CD4-positive, alpha-beta T cell treated with Interleukin-1 beta for 1 hour (primary cell): ENCODE data around the gene CEP41.

Source experiments
- DNase-seq, 2 donors: peaks; one replicate each; pipeline ENCODE4 v3.0.0-alpha.2; 2020 to 2022

CEP41 gene

DNA sequence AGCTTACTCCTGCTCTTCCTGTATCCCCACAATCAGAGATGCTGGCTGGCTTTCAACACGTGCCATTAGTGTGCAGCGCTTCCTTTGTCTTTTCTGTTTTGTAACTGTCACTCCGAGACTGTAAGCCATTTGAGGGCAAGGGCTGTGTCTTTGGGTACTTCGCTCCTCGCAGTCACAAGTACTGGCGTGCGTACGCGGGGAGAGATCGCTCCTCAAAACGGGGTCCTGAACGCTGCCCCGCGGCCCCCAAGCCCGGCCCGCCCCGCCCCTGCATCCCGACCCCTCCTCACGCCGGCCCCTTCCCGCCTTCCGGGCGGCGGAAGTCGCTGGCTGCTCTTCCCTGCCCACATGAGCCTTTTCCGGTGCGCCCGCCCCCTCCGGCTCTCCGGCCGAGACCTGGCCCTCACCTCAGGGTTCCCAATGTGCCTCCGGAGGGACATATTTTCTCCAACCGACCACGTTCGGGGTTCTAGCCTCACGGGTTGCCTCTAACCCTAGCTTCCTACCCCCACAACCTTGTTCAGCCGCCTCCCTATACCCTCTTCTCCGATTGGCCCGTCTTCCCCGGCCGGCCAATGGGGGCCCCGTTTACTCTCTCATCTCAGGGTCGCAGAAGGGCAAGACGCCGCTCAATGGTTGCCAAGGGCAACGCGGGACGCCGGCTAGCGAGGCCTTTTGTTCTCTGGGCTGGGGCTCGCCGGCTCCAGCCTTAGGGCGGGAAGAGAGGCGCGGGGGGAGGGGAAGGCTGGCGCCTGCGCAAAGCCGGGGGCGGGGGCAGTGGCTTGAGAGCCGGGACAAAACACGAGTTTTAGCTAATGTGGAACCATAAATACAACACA, at the start of gene CEP41:
TSS of gene CEP41 (minus strand) at position 490 of the 839 bp plus-strand sequence. CDS start at position 440, 50 bp downstream.
- peak; percentile 92 to 93 for DNase-seq

GRCh38 chr7:130490311-130490791, 49.5 kb upstream of the CEP41 start:
- DNase-seq = no peak

DNA sequence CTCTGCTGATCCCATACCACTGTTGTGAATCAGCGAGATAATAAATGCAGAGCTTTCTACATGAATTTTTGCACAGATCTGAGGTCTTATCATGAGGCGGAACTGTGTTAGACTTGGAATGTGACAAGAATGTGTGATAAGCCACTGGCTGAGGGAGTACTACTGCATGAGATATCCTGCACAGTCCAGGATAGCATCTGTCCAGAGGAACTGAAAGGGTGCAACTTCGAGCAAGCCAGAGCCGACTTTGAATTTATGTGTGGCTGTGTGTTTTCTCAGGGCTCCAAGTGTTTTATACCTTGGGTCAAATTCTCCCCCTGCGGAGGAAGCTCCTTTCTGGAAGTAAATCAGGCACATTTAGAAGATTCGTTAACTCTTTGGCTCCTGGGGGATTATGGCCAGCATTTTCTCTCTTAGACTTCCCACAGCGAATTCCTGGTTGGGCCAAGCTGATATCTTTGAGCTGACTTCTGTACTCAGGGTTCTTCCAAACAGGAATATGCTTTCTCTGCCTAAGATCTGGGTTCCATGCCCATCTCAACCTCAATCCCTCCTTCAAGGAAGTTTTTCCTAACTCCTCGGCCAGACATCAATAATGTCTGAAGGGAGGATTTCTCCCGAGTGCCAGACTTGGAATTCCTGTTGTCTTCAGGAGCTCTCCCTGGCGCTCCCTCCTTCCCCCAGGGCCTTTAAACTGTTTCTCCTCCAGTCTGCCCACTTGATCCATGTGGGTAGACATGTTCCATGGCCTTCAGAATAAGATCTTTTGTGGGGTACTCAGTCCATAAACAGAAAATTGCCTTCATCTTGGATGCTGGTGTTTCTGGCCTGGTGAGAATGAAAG, 48.5 kb upstream of the CEP41 start:
- DNase-seq = no peak

- no peak for DNase-seq
Observed at GRCh38 chr7:130488392-130489139, 47.8 kb upstream of the CEP41 start.

DNA sequence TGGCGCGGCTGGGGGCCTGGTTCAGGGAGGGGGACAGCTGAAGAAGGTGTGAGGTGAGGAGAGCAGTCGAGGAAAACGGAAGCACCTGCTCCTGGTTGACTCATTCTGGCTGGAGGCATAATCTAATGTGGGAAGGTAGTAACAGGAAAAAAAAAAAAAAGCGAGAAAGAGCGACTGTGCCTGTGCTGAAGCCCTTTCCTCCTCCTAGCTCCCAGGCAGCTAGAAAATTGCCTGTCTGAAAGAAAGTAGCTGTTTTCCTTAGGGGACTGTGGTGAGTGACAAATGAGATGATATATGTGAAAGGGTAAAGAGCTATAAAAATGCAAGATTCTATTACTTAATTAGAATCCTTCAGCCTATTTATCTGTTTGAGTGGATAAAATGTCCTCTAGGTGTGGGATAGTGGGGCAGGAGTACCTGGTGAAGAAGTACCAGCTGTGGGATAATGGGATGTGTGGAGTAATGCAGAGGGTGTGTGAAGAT, 46.2 kb upstream of the CEP41 start:
- DNase-seq = no peak

GRCh38 chr7:130486114-130486953, 45.5 kb upstream of the CEP41 start:
- DNase-seq = peak; percentile 66 to 73

- DNase-seq = no peak
Observed at GRCh38 chr7:130485734-130486113, 44.9 kb upstream of the CEP41 start.

DNA sequence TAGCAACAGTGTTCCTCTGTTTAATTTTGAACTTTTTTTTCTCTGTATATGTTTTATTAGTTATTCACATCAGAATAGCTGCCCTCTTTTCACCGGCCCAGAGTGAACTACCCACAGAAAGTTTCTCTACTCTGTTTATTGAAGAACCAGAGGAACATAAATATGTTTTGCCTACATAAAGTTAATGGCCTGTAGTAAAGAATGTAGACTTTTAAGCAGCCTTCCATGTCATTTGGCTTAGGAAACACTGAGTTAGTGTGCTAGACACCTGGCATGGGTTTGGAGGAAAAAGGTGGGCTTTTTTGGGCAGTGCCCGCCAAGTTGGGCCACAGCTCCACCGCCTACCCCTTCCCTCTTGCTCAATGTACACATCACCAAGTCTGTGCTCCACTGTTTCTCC, 42.2 kb upstream of the CEP41 start:
- DNase-seq = no peak

DNA sequence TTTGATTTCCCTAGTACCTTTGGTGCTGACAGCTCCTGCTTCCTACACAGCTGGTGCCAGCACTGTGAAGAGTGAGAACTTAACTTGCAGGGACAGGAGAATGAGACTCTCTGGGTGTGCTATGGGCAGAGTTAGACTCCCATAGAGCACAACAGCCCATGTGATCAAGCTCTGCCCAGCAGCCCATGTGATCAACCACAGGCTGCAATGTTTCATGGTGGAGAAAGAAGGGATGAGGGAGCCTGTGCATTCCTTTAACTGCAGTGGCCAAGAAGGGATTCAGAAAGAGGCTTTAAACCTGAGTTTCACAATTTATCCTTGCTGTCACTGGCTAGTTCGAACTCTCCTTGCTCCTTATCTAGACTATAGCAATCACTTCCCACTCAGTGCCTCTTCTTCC, 41.1 kb upstream of the CEP41 start:
- no peak for DNase-seq

DNA sequence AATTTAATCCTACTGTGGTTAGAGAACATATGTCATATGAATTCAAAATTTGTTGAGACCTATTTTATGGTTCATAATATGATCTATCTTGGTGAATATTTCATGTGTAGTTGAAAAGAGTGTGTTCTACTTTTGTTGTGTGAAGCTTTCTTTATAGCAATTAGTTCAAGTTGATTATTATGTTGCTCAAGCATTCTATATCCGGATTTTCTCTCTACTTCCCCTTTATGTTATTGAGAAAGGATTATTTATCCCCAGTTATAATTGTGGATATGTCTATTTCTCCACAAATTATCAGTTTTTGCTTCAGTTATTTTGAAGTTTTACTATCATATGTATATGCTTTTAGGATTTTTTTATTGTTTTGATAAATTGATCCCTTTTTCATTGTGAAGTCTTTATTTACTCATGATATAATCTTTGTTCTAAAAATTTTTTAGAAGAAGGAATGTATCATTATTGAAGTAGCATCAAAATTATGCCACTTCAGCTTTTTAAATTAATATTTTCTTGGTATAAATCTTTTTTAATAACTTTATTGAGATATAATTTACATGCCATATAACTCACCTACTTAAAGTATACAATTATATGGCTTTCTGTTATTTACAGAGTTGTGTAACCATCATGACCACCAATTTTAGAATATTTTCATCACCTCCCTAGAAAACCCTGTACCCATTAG, 39.0 kb upstream of the CEP41 start:
- no peak for DNase-seq

- no peak for DNase-seq
Observed at GRCh38 chr7:130478991-130479390, 38.2 kb upstream of the CEP41 start.

GRCh38 chr7:130476297-130477150, 35.7 kb upstream of the CEP41 start:
- no peak for DNase-seq

DNA sequence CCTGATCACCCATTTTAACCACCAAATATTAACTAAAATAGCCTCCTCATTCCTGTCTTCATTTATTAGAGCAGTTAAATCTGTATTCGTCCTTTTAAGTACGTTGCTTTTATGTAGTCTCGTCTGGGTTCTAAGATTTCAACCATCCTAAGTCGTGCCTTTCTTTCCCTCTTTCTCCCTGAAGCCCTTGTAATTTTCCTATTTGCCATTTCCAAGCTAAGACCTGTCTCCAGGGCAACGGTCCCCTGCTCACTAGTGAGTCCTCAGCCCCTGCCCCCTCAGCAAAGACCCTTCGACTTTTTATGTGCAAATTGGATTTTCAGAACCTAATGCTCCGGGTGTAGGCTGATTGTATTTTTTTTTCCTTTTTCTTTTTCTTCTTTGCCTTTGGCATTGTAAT, 35.0 kb upstream of the CEP41 start:
- no peak for DNase-seq

DNA sequence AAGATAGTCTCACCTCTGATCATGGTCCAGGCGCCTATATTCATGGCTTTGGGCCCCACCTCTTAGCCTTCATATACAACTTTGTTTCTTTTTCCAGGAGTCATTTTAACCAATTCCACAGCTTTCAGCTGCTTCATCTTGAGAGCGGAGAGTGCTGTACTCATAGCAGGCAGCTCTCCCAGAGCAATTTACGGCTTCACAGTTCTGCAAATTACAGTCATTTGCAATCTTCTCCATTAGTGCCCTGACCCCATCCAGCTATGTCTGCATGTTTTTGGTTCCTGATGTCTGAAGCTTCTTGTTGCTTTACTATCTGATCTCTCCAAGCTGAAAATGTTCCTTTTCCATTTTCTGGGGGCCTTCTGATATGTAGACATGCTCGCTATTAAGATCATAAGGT, 33.1 kb upstream of the CEP41 start:
- DNase-seq = no peak

GRCh38 chr7:130473289-130473688, 32.5 kb upstream of the CEP41 start:
- DNase-seq = no peak

- DNase-seq = no peak
Observed at GRCh38 chr7:130471974-130472373, 31.2 kb upstream of the CEP41 start.

DNA sequence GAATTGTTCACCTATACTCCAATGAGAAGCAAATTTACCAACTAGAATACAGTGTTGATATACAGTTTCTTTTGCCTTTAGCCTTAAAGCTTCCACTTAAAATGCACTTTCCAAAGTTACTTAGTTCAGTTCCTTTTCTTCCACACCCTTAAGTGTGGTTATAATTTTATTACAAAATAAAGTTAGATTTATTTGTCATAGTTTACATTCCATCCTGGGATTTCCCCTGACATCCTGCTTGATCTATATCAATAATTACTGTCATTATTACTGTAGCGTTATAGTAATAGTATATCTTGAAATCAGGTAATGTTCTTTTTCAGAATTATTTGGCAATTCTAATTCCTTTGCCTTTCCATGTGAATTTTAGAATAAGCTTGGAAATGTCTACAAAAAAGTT, 27.8 kb upstream of the CEP41 start:
- no peak for DNase-seq

DNA sequence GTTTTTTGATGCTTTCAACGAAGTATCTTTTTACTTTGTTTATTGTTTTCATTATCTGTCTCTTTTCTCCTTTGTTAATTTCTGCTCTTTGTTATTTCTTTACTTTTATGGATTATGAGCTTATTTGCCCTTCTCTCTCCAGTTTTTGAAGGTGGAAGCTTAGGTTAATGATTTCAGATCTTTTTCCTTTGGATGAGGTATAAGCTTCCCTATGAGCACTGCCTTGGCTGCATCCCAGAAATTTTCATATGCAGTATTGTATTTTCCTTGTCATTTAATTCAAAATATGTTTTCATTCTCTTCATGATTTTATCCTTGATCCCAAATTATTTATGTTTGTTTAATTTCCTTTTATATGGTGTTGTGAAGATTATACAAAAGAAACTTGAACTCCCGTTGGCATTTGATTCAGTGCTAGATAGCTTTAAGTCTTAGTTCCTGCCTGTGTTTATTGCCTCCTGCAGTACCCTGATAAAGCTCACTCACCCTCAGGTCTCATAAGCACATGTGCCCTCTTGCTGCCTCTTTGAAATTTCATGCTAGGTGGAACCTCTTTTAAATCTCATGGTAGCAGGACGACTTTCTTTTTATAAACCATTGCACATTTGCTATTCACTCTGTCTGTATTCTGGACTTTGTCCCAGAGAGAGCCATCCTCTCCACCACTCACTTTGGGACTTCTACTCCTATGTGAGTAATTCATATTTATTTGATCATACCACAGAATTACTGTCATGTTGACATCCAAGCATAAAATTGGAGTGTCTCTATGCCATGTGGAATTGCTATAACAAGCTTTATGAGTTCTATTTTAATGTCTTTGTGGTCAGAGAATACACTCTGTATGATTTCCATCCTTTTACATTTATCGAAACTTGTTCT, 23.0 kb upstream of the CEP41 start:
- no peak for DNase-seq

- DNase-seq = no peak
Observed at GRCh38 chr7:130461272-130461671, 20.5 kb upstream of the CEP41 start.
